ENCODE data around the gene PCED1A. TPM values are rescaled to one million over a fixed set of nuclear protein-coding genes. Genes with fewer than 3 reads are reported as not detected.

Gene PCED1A
- total and polyA plus RNA-seq, 2 of the 13 experiments (the other 11 are each of a cell fraction or from before 2014, with no cell fraction given) = 40.1 to 84.2 TPM

- TF ChIP-seq, protein P1, sequence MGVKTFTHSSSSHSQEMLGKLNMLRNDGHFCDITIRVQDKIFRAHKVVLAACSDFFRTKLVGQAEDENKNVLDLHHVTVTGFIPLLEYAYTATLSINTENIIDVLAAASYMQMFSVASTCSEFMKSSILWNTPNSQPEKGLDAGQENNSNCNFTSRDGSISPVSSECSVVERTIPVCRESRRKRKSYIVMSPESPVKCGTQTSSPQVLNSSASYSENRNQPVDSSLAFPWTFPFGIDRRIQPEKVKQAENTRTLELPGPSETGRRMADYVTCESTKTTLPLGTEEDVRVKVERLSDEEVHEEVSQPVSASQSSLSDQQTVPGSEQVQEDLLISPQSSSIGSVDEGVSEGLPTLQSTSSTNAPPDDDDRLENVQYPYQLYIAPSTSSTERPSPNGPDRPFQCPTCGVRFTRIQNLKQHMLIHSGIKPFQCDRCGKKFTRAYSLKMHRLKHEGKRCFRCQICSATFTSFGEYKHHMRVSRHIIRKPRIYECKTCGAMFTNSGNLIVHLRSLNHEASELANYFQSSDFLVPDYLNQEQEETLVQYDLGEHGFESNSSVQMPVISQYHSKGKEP (CRISPR knock-in tag; IDR thresholded peaks at IDR 0.05) = no peak
- TF ChIP-seq ZNF367 (CRISPR knock-in tag; IDR thresholded peaks at IDR 0.05; ENCODE audit: borderline replicate concordance) = no peak
- TF ChIP-seq ZNF7 (CRISPR knock-in tag; IDR thresholded peaks at IDR 0.05) = no peak
- no peak for TF ChIP-seq ZNF10 (CRISPR knock-in tag; IDR thresholded peaks at IDR 0.05; ENCODE audit: borderline replicate concordance, low read depth)
- TF ChIP-seq, protein P2, sequence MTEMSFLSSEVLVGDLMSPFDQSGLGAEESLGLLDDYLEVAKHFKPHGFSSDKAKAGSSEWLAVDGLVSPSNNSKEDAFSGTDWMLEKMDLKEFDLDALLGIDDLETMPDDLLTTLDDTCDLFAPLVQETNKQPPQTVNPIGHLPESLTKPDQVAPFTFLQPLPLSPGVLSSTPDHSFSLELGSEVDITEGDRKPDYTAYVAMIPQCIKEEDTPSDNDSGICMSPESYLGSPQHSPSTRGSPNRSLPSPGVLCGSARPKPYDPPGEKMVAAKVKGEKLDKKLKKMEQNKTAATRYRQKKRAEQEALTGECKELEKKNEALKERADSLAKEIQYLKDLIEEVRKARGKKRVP (CRISPR knock-in tag; IDR thresholded peaks at IDR 0.05) = no peak
- no peak for TF ChIP-seq NRL (CRISPR knock-in tag; IDR thresholded peaks at IDR 0.05; ENCODE audit: borderline replicate concordance)
- TF ChIP-seq, protein P3, sequence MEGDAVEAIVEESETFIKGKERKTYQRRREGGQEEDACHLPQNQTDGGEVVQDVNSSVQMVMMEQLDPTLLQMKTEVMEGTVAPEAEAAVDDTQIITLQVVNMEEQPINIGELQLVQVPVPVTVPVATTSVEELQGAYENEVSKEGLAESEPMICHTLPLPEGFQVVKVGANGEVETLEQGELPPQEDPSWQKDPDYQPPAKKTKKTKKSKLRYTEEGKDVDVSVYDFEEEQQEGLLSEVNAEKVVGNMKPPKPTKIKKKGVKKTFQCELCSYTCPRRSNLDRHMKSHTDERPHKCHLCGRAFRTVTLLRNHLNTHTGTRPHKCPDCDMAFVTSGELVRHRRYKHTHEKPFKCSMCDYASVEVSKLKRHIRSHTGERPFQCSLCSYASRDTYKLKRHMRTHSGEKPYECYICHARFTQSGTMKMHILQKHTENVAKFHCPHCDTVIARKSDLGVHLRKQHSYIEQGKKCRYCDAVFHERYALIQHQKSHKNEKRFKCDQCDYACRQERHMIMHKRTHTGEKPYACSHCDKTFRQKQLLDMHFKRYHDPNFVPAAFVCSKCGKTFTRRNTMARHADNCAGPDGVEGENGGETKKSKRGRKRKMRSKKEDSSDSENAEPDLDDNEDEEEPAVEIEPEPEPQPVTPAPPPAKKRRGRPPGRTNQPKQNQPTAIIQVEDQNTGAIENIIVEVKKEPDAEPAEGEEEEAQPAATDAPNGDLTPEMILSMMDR (CRISPR knock-in tag; IDR thresholded peaks at IDR 0.05) = peak; percentile 73
- TF ChIP-seq NFIC (IDR thresholded peaks at IDR 0.05; ENCODE audit: low read length) = no peak
- TF ChIP-seq FOXK1 (CRISPR knock-in tag; IDR thresholded peaks at IDR 0.05; ENCODE audit: borderline replicate concordance, low read depth) = no peak
- no peak for TF ChIP-seq TBX3 (IDR thresholded peaks at IDR 0.05; ENCODE audit: borderline replicate concordance)
- TF ChIP-seq, protein P4, sequence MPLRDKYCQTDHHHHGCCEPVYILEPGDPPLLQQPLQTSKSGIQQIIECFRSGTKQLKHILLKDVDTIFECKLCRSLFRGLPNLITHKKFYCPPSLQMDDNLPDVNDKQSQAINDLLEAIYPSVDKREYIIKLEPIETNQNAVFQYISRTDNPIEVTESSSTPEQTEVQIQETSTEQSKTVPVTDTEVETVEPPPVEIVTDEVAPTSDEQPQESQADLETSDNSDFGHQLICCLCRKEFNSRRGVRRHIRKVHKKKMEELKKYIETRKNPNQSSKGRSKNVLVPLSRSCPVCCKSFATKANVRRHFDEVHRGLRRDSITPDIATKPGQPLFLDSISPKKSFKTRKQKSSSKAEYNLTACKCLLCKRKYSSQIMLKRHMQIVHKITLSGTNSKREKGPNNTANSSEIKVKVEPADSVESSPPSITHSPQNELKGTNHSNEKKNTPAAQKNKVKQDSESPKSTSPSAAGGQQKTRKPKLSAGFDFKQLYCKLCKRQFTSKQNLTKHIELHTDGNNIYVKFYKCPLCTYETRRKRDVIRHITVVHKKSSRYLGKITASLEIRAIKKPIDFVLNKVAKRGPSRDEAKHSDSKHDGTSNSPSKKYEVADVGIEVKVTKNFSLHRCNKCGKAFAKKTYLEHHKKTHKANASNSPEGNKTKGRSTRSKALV (CRISPR knock-in tag; IDR thresholded peaks at IDR 0.05) = no peak
These were observed 23.7 kb downstream of the PCED1A start (continued) for GRCh38 chr20:2816583-2817340.

Measured in HepG2 (cell line).